Measurements from ENCODE around the gene PMEPA1.

PMEPA1 gene

GRCh38 chr20:57691699-57692098 lies 18.1 kb downstream of the PMEPA1 start:
- Histone ChIP-seq H3K27me3 (ENCODE audit: low read depth, low read length) (no peaks in the 10 kb centered on the region), H3K9me3 (ENCODE audit: control insufficient read depth in 1 of 2, low read length in 2 of 2) (no peaks in the 10 kb centered on the region), H3K36me3 (ENCODE audit: control insufficient read depth in 1 of 2, insufficient read depth in 2 of 2, low read length in 2 of 2) (no peaks in the 10 kb centered on the region), H3K4me3 (ENCODE audit: low read depth in 1 of 2, low read length in 2 of 2) (no peak overlapping the region), H3K4me1 (ENCODE audit: control insufficient read depth in 1 of 2, insufficient read depth in 2 of 2, low read length in 2 of 2) (peaks cover 0 to 11% of the 10 kb centered on the region in 2 donors), H3K27ac (ENCODE audit: low read length) (no peak overlapping the region)

- Histone ChIP-seq H3K27ac (ENCODE audit: low read length) (no peak overlapping the region), H3K36me3 (ENCODE audit: control insufficient read depth in 1 of 2, insufficient read depth in 2 of 2, low read length in 2 of 2) (no peaks in the 10 kb centered on the region), H3K4me1 (ENCODE audit: control insufficient read depth in 1 of 2, insufficient read depth in 2 of 2, low read length in 2 of 2) (peaks cover 0 to 22% of the 10 kb centered on the region in 2 donors), H3K27me3 (ENCODE audit: low read depth, low read length) (no peaks in the 10 kb centered on the region), H3K9me3 (ENCODE audit: control insufficient read depth in 1 of 2, low read length in 2 of 2) (no peaks in the 10 kb centered on the region), H3K4me3 (ENCODE audit: low read depth in 1 of 2, low read length in 2 of 2) (no peak overlapping the region)
Observed at GRCh38 chr20:57690525-57690924, 19.3 kb downstream of the PMEPA1 start.

- no peak overlapping the region for H3K27ac ChIP-seq (ENCODE audit: low read length)
- no peaks in the 10 kb centered on the region for H3K27me3 ChIP-seq (ENCODE audit: low read depth, low read length)
- no peaks in the 10 kb centered on the region for H3K9me3 ChIP-seq (ENCODE audit: control insufficient read depth in 1 of 2, low read length in 2 of 2)
- H3K36me3 ChIP-seq (ENCODE audit: control insufficient read depth in 1 of 2, insufficient read depth in 2 of 2, low read length in 2 of 2): no peaks in the 10 kb centered on the region
- no peak overlapping the region for H3K4me3 ChIP-seq (ENCODE audit: low read depth in 1 of 2, low read length in 2 of 2)
- H3K4me1 ChIP-seq (ENCODE audit: control insufficient read depth in 1 of 2, insufficient read depth in 2 of 2, low read length in 2 of 2): peaks cover under 1 to 25% of the 10 kb centered on the region in 2 donors
Observed at GRCh38 chr20:57689745-57690481, 19.9 kb downstream of the PMEPA1 start.

GRCh38 chr20:57688864-57689263 lies 21.0 kb downstream of the PMEPA1 start:
- Histone ChIP-seq H3K27ac (ENCODE audit: low read length) (no peak overlapping the region), H3K4me1 (ENCODE audit: control insufficient read depth in 1 of 2, insufficient read depth in 2 of 2, low read length in 2 of 2) (peaks cover 5 to 36% of the 10 kb centered on the region in 2 donors), H3K36me3 (ENCODE audit: control insufficient read depth in 1 of 2, insufficient read depth in 2 of 2, low read length in 2 of 2) (no peaks in the 10 kb centered on the region), H3K4me3 (ENCODE audit: low read depth in 1 of 2, low read length in 2 of 2) (no peak overlapping the region), H3K9me3 (ENCODE audit: control insufficient read depth in 1 of 2, low read length in 2 of 2) (no peaks in the 10 kb centered on the region), H3K27me3 (ENCODE audit: low read depth, low read length) (no peaks in the 10 kb centered on the region)

- Histone ChIP-seq H3K4me3 (ENCODE audit: low read depth in 1 of 2, low read length in 2 of 2) (no peak overlapping the region), H3K9me3 (ENCODE audit: control insufficient read depth in 1 of 2, low read length in 2 of 2) (no peaks in the 10 kb centered on the region), H3K27me3 (ENCODE audit: low read depth, low read length) (no peaks in the 10 kb centered on the region), H3K36me3 (ENCODE audit: control insufficient read depth in 1 of 2, insufficient read depth in 2 of 2, low read length in 2 of 2) (no peaks in the 10 kb centered on the region), H3K4me1 (ENCODE audit: control insufficient read depth in 1 of 2, insufficient read depth in 2 of 2, low read length in 2 of 2) (peaks cover 5 to 40% of the 10 kb centered on the region in 2 donors), H3K27ac (ENCODE audit: low read length) (no peak overlapping the region)
Observed at GRCh38 chr20:57688295-57688694, 21.5 kb downstream of the PMEPA1 start.

GRCh38 chr20:57686931-57687652 lies 22.7 kb downstream of the PMEPA1 start:
- no peaks in the 10 kb centered on the region for H3K27me3 ChIP-seq (ENCODE audit: low read depth, low read length)
- no peaks in the 10 kb centered on the region for H3K9me3 ChIP-seq (ENCODE audit: control insufficient read depth in 1 of 2, low read length in 2 of 2)
- no peak overlapping the region for H3K27ac ChIP-seq (ENCODE audit: low read length)
- no peaks in the 10 kb centered on the region for H3K36me3 ChIP-seq (ENCODE audit: control insufficient read depth in 1 of 2, insufficient read depth in 2 of 2, low read length in 2 of 2)
- H3K4me3 ChIP-seq (ENCODE audit: low read depth in 1 of 2, low read length in 2 of 2): no peak overlapping the region
- peaks cover 11 to 45% of the 10 kb centered on the region in 2 donors for H3K4me1 ChIP-seq (ENCODE audit: control insufficient read depth in 1 of 2, insufficient read depth in 2 of 2, low read length in 2 of 2)

- Histone ChIP-seq H3K4me1 (ENCODE audit: control insufficient read depth in 1 of 2, insufficient read depth in 2 of 2, low read length in 2 of 2) (peaks cover 20 to 48% of the 10 kb centered on the region in 2 donors), H3K27ac (ENCODE audit: low read length) (no peak overlapping the region), H3K9me3 (ENCODE audit: control insufficient read depth in 1 of 2, low read length in 2 of 2) (no peaks in the 10 kb centered on the region), H3K27me3 (ENCODE audit: low read depth, low read length) (no peaks in the 10 kb centered on the region), H3K4me3 (ENCODE audit: low read depth in 1 of 2, low read length in 2 of 2) (no peak overlapping the region), H3K36me3 (ENCODE audit: control insufficient read depth in 1 of 2, insufficient read depth in 2 of 2, low read length in 2 of 2) (no peaks in the 10 kb centered on the region)
Observed at GRCh38 chr20:57685146-57685758, 24.6 kb downstream of the PMEPA1 start.

- Histone ChIP-seq H3K27ac (ENCODE audit: low read length) (no peak overlapping the region), H3K4me3 (ENCODE audit: low read depth in 1 of 2, low read length in 2 of 2) (no peak overlapping the region), H3K9me3 (ENCODE audit: control insufficient read depth in 1 of 2, low read length in 2 of 2) (no peaks in the 10 kb centered on the region), H3K36me3 (ENCODE audit: control insufficient read depth in 1 of 2, insufficient read depth in 2 of 2, low read length in 2 of 2) (no peaks in the 10 kb centered on the region), H3K4me1 (ENCODE audit: control insufficient read depth in 1 of 2, insufficient read depth in 2 of 2, low read length in 2 of 2) (peaks cover 21 to 51% of the 10 kb centered on the region in 2 donors), H3K27me3 (ENCODE audit: low read depth, low read length) (no peaks in the 10 kb centered on the region)
Observed at GRCh38 chr20:57684808-57685140, 25.0 kb downstream of the PMEPA1 start.

GRCh38 chr20:57683881-57684807 lies 25.7 kb downstream of the PMEPA1 start:
- H3K36me3 ChIP-seq (ENCODE audit: control insufficient read depth in 1 of 2, insufficient read depth in 2 of 2, low read length in 2 of 2): no peaks in the 10 kb centered on the region
- H3K27ac ChIP-seq (ENCODE audit: low read length): no peak overlapping the region
- no peak overlapping the region for H3K4me3 ChIP-seq (ENCODE audit: low read depth in 1 of 2, low read length in 2 of 2)
- no peaks in the 10 kb centered on the region for H3K27me3 ChIP-seq (ENCODE audit: low read depth, low read length)
- peaks cover 21 to 52% of the 10 kb centered on the region in 2 donors for H3K4me1 ChIP-seq (ENCODE audit: control insufficient read depth in 1 of 2, insufficient read depth in 2 of 2, low read length in 2 of 2)
- no peaks in the 10 kb centered on the region for H3K9me3 ChIP-seq (ENCODE audit: control insufficient read depth in 1 of 2, low read length in 2 of 2)

GRCh38 chr20:57683287-57683686 lies 26.5 kb downstream of the PMEPA1 start:
- H3K4me3 ChIP-seq (ENCODE audit: low read depth in 1 of 2, low read length in 2 of 2): no peak overlapping the region
- no peaks in the 10 kb centered on the region for H3K36me3 ChIP-seq (ENCODE audit: control insufficient read depth in 1 of 2, insufficient read depth in 2 of 2, low read length in 2 of 2)
- peaks cover 21 to 52% of the 10 kb centered on the region in 2 donors for H3K4me1 ChIP-seq (ENCODE audit: control insufficient read depth in 1 of 2, insufficient read depth in 2 of 2, low read length in 2 of 2)
- no peaks in the 10 kb centered on the region for H3K9me3 ChIP-seq (ENCODE audit: control insufficient read depth in 1 of 2, low read length in 2 of 2)
- H3K27me3 ChIP-seq (ENCODE audit: low read depth, low read length): no peaks in the 10 kb centered on the region
- H3K27ac ChIP-seq (ENCODE audit: low read length): peak overlapping the region; percentile 27
